ENCODE data around the gene SND1.

SND1 gene

DNA sequence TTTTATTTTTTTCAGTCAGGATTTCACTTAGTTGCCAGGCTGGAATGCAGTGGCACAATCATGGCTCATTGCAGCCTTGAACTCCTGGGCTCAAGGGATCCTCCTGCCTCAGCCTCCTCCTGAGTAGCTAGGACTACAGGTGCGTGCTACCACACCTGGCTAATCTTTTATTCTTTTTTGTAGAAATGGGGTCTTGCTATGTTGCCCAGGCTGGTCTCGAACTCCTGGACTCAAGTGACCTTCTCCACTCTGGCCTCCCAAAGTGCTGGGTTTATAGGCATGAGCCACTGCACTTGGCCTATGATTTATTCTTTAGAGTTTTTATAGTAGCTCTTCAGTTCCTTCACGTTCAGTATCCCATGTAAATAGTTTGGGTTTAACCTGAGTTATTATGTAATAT is 5.5 kb downstream of the SND1 start:
- ATAC-seq (ENCODE audit: low read depth) (no peak), DNase-seq (ENCODE audit: low spot score) (no peak)
- Histone ChIP-seq H3K36me3 (ENCODE audit: low read depth) (peaks cover 75% of the 10 kb centered on the region), H3K4me1 (ENCODE audit: insufficient read depth, poor library complexity, severe bottlenecking) (peaks cover 17% of the 10 kb centered on the region), H3K27me3 (ENCODE audit: insufficient read depth, poor library complexity, severe bottlenecking) (no peaks in the 10 kb centered on the region), H3K9me3 (ENCODE audit: severe bottlenecking) (no peaks in the 10 kb centered on the region), H3K27ac (ENCODE audit: poor library complexity, severe bottlenecking) (no peak overlapping the region), H3K4me3 (ENCODE audit: severe bottlenecking) (no peak overlapping the region)
- TF ChIP-seq, protein P1, sequence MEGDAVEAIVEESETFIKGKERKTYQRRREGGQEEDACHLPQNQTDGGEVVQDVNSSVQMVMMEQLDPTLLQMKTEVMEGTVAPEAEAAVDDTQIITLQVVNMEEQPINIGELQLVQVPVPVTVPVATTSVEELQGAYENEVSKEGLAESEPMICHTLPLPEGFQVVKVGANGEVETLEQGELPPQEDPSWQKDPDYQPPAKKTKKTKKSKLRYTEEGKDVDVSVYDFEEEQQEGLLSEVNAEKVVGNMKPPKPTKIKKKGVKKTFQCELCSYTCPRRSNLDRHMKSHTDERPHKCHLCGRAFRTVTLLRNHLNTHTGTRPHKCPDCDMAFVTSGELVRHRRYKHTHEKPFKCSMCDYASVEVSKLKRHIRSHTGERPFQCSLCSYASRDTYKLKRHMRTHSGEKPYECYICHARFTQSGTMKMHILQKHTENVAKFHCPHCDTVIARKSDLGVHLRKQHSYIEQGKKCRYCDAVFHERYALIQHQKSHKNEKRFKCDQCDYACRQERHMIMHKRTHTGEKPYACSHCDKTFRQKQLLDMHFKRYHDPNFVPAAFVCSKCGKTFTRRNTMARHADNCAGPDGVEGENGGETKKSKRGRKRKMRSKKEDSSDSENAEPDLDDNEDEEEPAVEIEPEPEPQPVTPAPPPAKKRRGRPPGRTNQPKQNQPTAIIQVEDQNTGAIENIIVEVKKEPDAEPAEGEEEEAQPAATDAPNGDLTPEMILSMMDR (IDR thresholded peaks at IDR 0.05; ENCODE audit: poor library complexity, severe bottlenecking): no peak

DNA sequence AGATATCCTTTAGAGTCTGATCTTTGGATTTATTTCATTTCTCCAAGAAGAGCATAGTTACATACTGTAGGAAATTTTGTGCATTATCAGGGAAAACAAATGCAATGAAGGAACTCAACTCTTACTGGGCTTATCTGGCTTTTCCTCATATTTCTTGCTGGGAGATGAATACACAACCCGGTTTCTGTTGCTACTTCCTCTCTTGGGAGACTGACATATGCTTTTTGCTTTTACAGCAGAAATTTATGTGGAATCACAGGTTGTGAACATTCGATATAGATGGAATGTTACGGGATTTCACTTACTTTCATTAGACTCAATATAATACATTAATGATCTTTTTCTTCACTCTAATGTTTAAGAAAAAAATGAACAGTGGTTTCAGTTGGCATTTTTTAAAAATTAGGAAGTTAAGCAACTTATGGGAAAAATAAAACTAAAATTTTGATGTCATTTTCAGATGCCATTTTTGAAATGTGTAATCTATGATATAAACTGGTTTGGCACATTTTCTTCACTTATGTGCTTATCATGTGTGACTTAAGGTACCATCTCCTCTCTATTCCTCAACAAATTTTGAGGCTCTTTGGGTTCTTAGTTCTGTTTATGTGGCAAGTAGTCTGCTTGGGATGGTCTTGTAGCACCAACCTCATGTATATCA is 7.1 kb downstream of the SND1 start:
- TF ChIP-seq, protein P1 (IDR thresholded peaks at IDR 0.05; ENCODE audit: poor library complexity, severe bottlenecking): no peak
- Histone ChIP-seq H3K9me3 (ENCODE audit: severe bottlenecking) (no peaks in the 10 kb centered on the region), H3K27ac (ENCODE audit: poor library complexity, severe bottlenecking) (no peak overlapping the region), H3K4me3 (ENCODE audit: severe bottlenecking) (no peak overlapping the region), H3K36me3 (ENCODE audit: low read depth) (peaks cover 69% of the 10 kb centered on the region), H3K27me3 (ENCODE audit: insufficient read depth, poor library complexity, severe bottlenecking) (no peaks in the 10 kb centered on the region), H3K4me1 (ENCODE audit: insufficient read depth, poor library complexity, severe bottlenecking) (peaks cover 7% of the 10 kb centered on the region)
- no peak for DNase-seq (ENCODE audit: low spot score)
- no peak for ATAC-seq (ENCODE audit: low read depth)

DNA sequence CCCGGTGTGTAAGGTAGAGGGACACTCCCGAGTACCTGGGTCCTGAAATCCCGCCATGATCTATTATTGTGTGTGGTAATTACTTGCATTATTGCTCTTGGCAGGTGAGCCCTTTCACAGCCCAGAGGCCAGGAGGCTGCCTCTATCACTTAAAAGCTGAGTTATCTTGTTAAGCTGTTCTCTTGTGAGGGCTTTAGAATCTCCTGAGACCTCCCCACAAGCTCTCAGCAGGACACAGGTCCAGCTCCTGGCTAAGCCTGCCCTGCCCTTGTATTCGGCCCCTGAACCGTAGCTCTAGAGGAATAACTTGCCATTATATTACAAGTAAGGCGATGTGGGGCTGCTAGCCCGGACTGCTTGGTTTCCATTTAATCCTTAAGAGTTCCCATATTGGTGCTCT is 13.9 kb downstream of the SND1 start:
- DNase-seq (ENCODE audit: low spot score): no peak
- peaks cover 35% of the 10 kb centered on the region for H3K36me3 ChIP-seq (ENCODE audit: low read depth)
- no peaks in the 10 kb centered on the region for H3K27me3 ChIP-seq (ENCODE audit: insufficient read depth, poor library complexity, severe bottlenecking)
- H3K4me1 ChIP-seq (ENCODE audit: insufficient read depth, poor library complexity, severe bottlenecking): peaks cover 30% of the 10 kb centered on the region
- TF ChIP-seq, protein P1 (IDR thresholded peaks at IDR 0.05; ENCODE audit: poor library complexity, severe bottlenecking): no peak
- H3K4me3 ChIP-seq (ENCODE audit: severe bottlenecking): no peak overlapping the region
- ATAC-seq (ENCODE audit: low read depth): no peak
- peak overlapping the region; percentile 80 for H3K27ac ChIP-seq (ENCODE audit: poor library complexity, severe bottlenecking)
- no peaks in the 10 kb centered on the region for H3K9me3 ChIP-seq (ENCODE audit: severe bottlenecking)

DNA sequence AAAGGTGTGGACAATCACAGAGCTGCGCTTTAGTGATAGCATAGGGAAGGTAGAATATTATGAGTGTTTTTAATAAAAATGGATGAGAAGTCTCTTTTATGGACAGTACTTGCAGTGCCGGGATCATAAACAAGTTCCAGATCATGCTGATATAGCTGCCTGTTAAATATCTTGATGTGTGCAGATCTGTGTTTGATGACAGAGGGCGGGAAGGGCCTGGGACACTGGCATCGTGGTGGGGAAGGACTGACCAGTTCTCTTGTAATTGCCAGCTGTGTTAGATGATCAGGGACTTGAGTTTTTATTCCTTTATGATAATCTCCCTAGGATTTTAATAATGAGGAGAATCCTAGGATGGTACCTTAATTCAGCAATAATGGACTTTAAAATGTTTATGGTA is 14.6 kb downstream of the SND1 start:
- no peak overlapping the region for H3K4me3 ChIP-seq (ENCODE audit: severe bottlenecking)
- peak; percentile 32 for ATAC-seq (ENCODE audit: low read depth)
- TF ChIP-seq, protein P1 (IDR thresholded peaks at IDR 0.05; ENCODE audit: poor library complexity, severe bottlenecking): no peak

DNA sequence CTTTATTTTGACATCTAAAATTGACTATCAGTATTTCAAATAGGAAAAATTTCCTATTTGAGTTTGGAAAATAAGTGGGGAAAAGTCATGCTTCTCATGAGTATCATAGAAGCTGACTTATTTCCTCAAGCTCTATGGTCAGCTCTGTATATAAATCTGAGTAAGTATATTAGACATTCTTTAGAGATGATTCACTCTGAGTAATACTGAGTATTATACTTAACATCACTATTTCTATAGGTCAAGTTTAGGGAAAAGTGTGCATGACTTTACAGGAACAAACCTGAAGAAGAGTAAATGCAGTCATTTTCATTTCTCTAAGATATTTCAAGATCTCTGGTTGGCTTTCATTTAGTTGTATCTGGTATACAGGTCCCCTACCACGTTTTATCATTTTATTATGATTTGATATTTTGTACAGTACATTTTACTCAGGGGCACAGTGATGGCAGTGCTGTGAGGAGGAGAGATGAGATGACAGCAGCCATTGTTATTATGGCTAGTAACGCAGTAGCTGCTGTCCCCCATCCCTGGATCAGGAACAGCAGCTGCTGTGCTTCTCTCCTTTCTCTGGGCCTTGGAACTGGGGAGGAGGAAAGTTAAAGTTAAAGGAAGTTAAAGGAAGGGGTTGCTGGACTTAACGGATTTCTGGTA is 15.2 kb downstream of the SND1 start:
- DNase-seq (ENCODE audit: low spot score) (no peak), ATAC-seq (ENCODE audit: low read depth) (peak; percentile 98)
- Histone ChIP-seq H3K4me1 (ENCODE audit: insufficient read depth, poor library complexity, severe bottlenecking) (peaks cover 30% of the 10 kb centered on the region), H3K36me3 (ENCODE audit: low read depth) (peaks cover 36% of the 10 kb centered on the region), H3K27me3 (ENCODE audit: insufficient read depth, poor library complexity, severe bottlenecking) (no peaks in the 10 kb centered on the region), H3K27ac (ENCODE audit: poor library complexity, severe bottlenecking) (peak overlapping the region; percentile 80), H3K4me3 (ENCODE audit: severe bottlenecking) (no peak overlapping the region), H3K9me3 (ENCODE audit: severe bottlenecking) (no peaks in the 10 kb centered on the region)
- TF ChIP-seq, protein P1 (IDR thresholded peaks at IDR 0.05; ENCODE audit: poor library complexity, severe bottlenecking): no peak

More for the DNA sequence above, 14.6 kb downstream of the SND1 start:
- H3K9me3 ChIP-seq (ENCODE audit: severe bottlenecking): no peaks in the 10 kb centered on the region
- H3K27ac ChIP-seq (ENCODE audit: poor library complexity, severe bottlenecking): peak overlapping the region; percentile 80
- no peak for DNase-seq (ENCODE audit: low spot score)
- peaks cover 35% of the 10 kb centered on the region for H3K36me3 ChIP-seq (ENCODE audit: low read depth)
- no peaks in the 10 kb centered on the region for H3K27me3 ChIP-seq (ENCODE audit: insufficient read depth, poor library complexity, severe bottlenecking)
- peaks cover 30% of the 10 kb centered on the region for H3K4me1 ChIP-seq (ENCODE audit: insufficient read depth, poor library complexity, severe bottlenecking)
